Measurements from ENCODE around the gene SYTL1. TPM values are rescaled to one million over a fixed set of nuclear protein-coding genes. Genes with fewer than 3 reads are reported as not detected.
A peak's percentile ranks its signal among the peaks of the same experiment; 100 is the strongest.

SYTL1 gene
- total RNA-seq, 1 experiment from 2014 or later: 0.63 TPM

GRCh38 chr1:27363766-27364695 lies 22.2 kb downstream of the SYTL1 start:
- DNase-seq (ENCODE audit: low read depth): no peak

DNA sequence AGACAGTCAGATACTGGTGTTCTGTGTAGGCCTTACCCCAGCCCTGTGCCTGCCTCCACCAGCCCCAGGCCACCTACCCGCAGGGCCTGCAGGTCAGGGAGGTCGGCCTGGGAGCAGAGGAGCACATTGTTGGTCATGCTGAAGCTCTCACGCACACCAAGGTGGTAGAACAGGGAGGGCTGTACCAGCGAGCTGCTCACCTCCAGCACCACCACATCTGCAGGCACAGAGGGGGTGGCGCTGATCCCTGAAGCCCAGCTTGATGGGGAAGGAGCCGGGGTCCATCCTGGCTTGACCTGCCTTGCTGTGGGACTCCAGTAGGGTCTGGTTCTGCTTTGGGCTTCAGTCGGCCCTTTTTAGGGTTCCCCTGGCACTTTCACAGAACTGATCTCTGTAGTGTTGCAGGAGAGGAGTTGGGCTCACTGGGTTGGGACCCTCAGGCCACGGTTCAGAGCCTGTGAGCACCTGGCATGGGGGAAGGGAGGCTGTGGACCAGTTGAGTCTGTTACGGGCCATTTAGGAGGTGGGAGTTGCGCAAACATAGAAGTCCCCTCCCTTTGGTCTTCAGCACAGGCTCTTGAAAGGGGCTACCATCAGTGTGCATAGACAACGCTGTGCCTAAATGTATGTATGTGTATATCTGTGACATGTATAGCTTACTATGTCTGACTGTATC lies 23.0 kb downstream of the SYTL1 start:
- no peak for DNase-seq (ENCODE audit: low read depth)

GRCh38 chr1:27365372-27366112 lies 23.7 kb downstream of the SYTL1 start:
- DNase-seq (ENCODE audit: low read depth): peak; percentile 87

DNA sequence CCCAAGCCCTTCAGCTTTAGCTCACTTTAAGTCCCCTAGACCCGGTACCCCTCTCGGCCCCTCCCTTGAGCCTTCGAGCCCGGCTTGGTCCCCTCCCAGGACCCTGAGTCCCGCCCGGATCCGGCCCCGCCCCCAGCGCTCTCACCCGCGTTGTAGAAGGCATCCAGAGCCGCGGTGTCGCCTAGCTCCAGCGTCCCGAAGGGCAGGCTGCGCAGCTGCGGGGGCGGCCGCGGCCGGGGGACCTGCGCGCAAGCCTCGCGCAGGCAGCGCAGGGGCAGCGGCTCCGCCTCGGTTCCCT lies 24.2 kb downstream of the SYTL1 start:
- DNase-seq (ENCODE audit: low read depth): peak; percentile 79

DNA sequence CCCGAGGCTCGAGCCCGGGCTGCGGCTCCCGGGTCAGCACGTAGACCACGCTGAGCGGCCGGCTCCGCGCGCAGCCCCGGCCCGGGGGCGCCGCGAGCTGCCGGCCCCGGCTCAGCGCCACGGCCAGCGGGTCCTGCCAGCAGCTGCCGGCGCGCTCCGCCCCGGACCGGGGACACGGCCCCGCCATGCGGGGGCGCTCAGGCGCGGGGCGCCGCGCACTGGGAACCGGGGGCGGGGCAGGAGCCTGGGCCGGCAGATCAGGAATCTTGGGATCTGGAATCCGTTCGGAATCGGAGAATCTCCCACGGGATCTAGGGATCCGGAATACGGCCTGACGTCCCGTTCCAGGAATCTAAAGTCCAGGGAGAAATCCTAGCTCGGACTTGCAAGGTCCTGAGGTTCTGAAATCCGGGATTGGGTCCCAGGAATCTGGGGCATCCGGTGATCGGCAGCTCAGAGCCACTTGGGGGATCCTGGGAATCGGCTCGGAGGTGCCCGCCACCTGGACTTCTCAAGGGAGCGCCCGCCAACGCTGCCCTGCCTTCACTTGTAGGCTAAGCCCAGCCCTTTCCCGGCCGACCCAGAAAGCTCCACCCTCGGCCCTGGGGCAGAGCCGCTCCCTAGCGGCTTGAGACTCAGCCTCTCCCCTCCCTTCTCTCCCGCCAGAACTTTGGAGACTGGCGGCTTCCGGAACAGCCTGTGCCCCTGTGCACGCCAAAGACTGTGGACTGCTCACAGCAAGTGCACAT lies 24.8 kb downstream of the SYTL1 start, which contains the start of gene MAP3K6:
Gene MAP3K6 (minus strand): TSS at position 551 of the 749 bp plus-strand sequence. CDS start 364 bp downstream, at position 187.
- DNase-seq (ENCODE audit: low read depth): peak; percentile 86

- DNase-seq (ENCODE audit: low read depth): no peak
Observed at GRCh38 chr1:27367160-27367650, 25.4 kb downstream of the SYTL1 start.

DNA sequence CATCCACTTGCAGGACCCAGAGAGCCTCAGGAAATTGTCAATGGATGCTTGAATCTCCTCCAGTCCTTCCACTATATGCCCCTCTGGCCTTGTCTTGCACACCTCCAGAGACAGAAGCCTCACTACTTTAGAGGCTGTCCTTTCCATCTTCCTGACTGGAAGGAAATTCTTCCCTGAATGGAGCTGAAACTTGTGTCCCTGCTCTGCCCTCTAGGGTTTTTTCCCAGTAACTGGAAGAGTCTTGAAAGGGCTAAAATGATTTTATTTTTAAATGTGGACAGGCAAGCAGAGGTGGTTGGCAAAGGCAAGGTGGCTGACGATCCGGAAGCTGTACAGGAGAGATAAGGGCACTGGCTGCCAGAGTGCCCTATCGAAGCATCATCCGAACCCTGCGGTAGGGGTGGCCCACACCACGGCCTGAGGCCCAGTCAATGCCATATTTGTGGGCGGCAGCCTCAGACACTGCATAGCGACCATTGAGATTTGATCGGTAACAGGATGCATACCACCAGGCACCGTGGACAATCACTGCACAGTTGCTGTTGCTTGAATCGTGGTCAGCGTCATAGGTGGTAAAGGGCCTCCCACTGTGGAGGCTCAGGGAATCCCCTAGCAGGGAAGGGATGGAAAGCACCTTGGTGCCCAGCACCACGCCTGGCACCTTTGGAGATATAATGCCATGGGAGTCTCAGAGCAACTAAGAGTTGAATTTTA lies 27.2 kb downstream of the SYTL1 start:
- peak; percentile 40 for DNase-seq (ENCODE audit: low read depth)

DNA sequence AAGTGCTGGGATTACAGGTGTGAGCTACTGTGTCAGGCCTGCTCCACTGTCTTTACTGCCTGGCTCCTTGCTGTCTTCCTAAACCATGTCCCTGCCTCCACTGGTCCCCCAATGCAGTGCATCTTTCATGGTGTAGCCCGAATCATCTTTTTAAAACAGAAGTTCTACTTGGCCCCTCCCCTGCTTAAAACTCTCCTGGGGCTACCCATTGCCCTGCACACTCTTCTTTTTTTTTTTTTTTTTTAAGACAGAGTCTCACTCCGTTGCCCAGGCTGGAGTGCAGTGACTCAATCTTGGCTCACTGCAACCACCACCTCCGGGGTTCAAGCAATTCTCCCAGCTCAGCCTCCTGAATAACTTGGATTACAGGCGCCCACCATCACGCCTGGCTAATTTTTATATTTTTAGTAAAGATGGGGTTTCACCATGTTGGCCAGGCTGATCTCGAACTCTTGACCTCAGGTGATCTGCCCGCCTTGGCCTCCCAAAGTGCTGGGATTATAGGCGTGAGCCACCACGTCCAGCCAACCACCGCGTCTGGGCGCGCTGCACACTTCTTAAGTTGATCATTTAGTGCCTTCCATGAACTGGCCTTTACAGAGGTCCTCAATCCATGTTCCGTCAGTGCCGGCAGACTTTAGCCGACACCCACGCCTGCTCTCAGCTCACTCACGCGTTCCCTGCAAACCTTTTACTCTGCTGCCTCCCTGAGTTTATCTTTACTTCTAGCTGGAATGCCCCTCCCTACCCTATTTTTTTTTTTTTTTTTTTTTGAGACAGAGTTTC lies 30.4 kb downstream of the SYTL1 start:
- DNase-seq (ENCODE audit: low read depth): no peak

- no peak for DNase-seq (ENCODE audit: low read depth)
Observed at GRCh38 chr1:27372808-27373690, 31.2 kb downstream of the SYTL1 start.

DNA sequence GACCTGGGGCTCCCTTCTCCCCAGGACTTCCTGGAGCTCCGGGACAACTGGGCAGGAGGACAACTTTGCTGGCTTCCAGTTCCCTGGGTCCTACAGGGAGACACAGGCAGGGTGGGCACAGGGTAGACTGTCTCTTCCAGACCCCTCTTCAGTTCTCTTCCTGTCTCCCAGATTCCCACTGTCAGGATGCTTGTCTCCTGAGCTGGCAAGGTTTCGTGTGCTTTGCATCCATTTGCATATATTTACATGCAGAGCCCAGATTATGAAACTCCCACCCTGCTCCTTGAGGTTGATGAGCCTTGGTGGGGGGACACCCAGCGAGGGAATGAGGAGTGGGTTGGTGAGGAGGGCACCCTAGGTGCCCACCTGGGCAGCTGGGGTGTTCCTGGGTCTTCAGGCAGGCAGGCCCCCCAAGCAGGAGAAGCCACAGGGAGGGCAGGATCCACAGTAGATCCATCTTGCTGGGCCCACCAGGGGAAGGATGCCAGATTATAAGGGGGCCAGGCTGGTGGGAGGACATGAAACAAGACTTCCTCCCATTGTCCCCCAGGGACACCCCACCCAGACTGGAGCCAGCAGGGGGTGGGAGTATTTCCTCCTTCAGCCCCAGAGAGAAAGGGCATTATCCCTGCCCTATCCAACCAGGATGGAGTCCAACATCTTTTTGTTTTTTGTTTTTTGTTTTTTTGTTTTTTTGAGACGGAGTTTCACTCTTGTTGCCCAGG lies 32.7 kb downstream of the SYTL1 start, which contains the start of gene FCN3:
Gene FCN3 (minus strand): TSS at position 463 of the 725 bp plus-strand sequence. CDS start 6 bp downstream, at position 457.
- DNase-seq (ENCODE audit: low read depth): no peak

DNA sequence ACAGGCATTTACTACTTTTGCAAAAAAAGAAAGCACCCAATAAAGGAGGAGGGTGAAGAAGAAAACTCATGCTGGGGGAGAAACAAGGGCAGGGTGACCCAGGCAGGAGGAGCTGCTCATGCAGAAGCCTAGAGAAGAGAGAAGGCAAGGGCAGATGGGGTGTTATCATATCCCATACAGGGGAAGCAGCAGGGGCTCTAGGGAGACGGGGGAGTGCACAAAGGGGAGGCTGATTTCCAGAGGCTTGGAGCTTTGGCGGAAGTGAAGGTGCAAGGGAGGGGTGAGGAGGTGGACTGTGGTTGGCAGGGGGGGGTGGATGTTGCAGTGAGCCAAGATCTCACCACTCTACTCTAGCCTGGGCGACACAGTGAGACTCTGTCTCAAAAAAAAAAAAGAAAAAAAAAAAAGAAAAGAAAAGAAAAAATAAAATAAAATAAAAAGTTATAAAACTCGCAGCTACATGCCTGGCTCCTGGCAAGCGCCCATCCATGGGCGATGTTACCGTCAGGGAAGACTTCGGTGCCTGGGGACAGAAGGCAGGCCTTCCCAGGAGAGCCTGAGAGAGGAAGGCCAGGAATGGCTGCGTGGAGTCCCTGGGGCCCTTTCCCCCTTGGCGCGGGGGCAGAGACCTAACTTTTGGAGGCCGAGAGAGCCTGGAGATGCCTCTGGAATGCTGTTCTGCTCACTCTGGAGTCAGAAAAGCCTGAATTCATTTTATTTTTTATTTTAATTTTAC lies 36.1 kb downstream of the SYTL1 start:
- DNase-seq (ENCODE audit: low read depth): no peak

GRCh38 chr1:27379564-27380122 lies 37.8 kb downstream of the SYTL1 start:
- no peak for DNase-seq (ENCODE audit: low read depth)

DNA sequence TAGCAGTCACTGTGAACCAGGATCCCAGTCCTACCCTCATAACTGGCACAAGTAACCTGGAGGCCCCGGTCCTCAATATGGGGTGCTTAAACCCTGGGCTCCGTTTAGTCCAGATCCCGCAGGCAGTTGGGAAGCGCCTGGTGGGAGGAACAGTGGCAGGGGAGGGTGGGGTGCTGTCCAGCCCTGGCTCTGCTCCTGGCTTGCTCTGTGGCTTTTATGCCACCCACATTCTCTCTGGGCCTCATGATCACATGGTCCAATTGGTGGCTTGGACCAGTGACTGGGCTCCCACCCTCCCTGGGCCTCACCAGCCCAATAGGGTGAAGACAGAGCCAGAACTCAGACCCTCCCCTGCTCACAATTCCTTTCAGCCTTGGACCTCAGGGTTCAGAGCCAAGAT lies 38.4 kb downstream of the SYTL1 start:
- no peak for DNase-seq (ENCODE audit: low read depth)

- no peak for DNase-seq (ENCODE audit: low read depth)
Observed at GRCh38 chr1:27380766-27381733, 39.2 kb downstream of the SYTL1 start.

DNA sequence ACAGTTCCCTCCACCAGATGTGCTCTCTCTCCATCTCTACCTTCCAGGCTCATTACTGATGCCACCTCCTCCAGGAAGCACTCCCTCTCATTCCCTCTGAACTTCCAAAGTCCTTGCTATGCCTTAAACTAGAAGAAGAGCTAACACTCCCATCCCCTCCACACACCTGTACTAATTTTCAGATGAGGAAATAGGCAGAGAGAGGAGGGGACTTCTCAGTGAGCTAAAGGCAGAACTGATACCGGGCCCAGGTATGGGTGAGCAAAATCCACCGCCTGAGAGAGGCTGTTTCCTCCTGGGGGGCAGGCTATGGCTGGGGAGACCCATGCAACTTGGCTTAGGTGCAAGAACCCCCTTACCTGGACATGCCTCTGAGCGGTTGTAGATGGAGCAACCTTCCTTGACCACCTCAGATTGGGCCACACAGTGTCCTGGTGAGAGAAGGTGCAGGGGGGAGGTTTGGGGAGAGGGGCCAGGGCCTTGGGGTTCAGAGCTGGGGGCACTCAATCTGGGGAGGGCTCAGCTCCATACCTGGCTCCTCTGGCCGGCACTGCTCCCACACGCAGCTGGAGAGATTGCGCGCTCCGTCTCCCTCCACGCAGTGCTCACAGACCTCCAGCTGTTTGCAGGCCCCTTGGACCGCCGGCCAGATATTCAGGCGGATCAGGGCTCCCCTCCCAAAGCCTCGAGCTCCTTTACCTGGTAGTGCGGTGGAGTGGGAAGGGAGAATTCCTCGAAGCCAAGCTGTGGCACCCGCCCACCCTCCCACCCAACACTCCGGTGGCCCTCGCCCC lies 40.3 kb downstream of the SYTL1 start:
- no peak for DNase-seq (ENCODE audit: low read depth)

Data from LHCN-M2 (cell line).